Mammary epithelial cell (primary cell): ENCODE measurements around the gene PRMT5.

ENCODE experiments used
- CTCF ChIP-seq, 2 donors: IDR thresholded peaks in 1 of 2; conservative IDR thresholded peaks in 1 of 2; 2 replicates each; pipeline ENCODE4 v1.5.1; 2011 to 2012; ENCODE audit warnings: inconsistent platforms in 2 of 2, low read length in 2 of 2, mild to moderate bottlenecking in 2 of 2, control low read depth in 1 of 2, low read depth in 1 of 2; ENCODE audit not compliant: insufficient read depth in 1 of 2; ENCODE audit errors: extremely low read depth in 1 of 2
- EZH2 ChIP-seq: IDR thresholded peaks from 2 replicates; pipeline ENCODE4 v1.6.1; 2012; ENCODE audit warnings: low read length, inconsistent platforms, borderline replicate concordance

GRCh38 chr14:22945642-22946041 lies 16.5 kb upstream of the PRMT5 start:
- no peak for TF ChIP-seq CTCF (conservative IDR thresholded peaks at IDR 0.05 in 1 of 2, IDR thresholded peaks at IDR 0.05 in 1 of 2; ENCODE audit: extremely low read depth in 1 of 2, insufficient read depth in 1 of 2, low read depth in 1 of 2, low read length in 2 of 2)
- TF ChIP-seq EZH2, result no peak
